ENCODE measurements around the gene CRBN.

- TF ChIP-seq EP300 (IDR thresholded peaks at IDR 0.05; ENCODE audit: low read depth) (no peak), POLR2A (IDR thresholded peaks at IDR 0.05) (no peak), POLR2AphosphoS5 (IDR thresholded peaks at IDR 0.05) (no peak)
- TF ChIP-seq, protein P1, sequence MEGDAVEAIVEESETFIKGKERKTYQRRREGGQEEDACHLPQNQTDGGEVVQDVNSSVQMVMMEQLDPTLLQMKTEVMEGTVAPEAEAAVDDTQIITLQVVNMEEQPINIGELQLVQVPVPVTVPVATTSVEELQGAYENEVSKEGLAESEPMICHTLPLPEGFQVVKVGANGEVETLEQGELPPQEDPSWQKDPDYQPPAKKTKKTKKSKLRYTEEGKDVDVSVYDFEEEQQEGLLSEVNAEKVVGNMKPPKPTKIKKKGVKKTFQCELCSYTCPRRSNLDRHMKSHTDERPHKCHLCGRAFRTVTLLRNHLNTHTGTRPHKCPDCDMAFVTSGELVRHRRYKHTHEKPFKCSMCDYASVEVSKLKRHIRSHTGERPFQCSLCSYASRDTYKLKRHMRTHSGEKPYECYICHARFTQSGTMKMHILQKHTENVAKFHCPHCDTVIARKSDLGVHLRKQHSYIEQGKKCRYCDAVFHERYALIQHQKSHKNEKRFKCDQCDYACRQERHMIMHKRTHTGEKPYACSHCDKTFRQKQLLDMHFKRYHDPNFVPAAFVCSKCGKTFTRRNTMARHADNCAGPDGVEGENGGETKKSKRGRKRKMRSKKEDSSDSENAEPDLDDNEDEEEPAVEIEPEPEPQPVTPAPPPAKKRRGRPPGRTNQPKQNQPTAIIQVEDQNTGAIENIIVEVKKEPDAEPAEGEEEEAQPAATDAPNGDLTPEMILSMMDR (IDR thresholded peaks at IDR 0.05) = no peak
Observed at GRCh38 chr3:3209057-3209456, 29.6 kb upstream of the CRBN start.
